ENCODE results near the gene A3GALT2.

- TF ChIP-seq CTCF (conservative IDR thresholded peaks at IDR 0.05; ENCODE audit: low read length) = no peak
- no peak for TF ChIP-seq EZH2phosphoT487 (IDR thresholded peaks at IDR 0.05; ENCODE audit: borderline replicate concordance, low read depth, low read length)
Observed at GRCh38 chr1:33269621-33270020, 51.3 kb downstream of the A3GALT2 start.
